Vagina (tissue), 2 donors: ENCODE data around the gene RTRAF. TPM values are rescaled to one million over a fixed set of nuclear protein-coding genes. Genes with fewer than 3 reads are reported as not detected.

Source experiments
- DNase-seq, 2 donors: peaks; one replicate each; pipeline ENCODE4 v3.0.0-alpha.2; 2017; ENCODE audit errors: extremely low spot score in 2 of 2
- H3K27ac ChIP-seq: fragments of 200-600 bp; sonication (generic); one replicate; pipeline ENCODE4 v1.5.1; 2019
- H3K27me3 ChIP-seq: fragments of 200-600 bp; sonication (generic); one replicate; pipeline ENCODE4 v1.5.1; 2019
- H3K36me3 ChIP-seq, 2 donors: fragments of 200-600 bp; sonication (generic); one replicate each; pipeline ENCODE4 v1.5.1; 2017 to 2019
- H3K4me1 ChIP-seq: fragments of 200-600 bp; sonication (generic); one replicate; pipeline ENCODE4 v1.5.1; 2019
- H3K4me3 ChIP-seq, 2 donors: fragments of 200-600 bp; sonication (generic); 1 replicate in 1 of 2; 2 replicates in 1 of 2; pipeline ENCODE4 v1.5.1; 2016 to 2019
- H3K9me3 ChIP-seq: fragments of 200-600 bp; sonication (generic); one replicate; pipeline ENCODE4 v1.5.1; 2019
- POLR2A ChIP-seq, 2 donors: fragments of 450-650 bp; IDR thresholded peaks; one replicate each; pipeline ENCODE4 v1.6.1; 2017; ENCODE audit warnings: antibody characterized with exemption in 2 of 2, mild to moderate bottlenecking in 2 of 2, moderate library complexity in 2 of 2
- POLR2AphosphoS5 ChIP-seq, 2 donors: sonication (generic); formaldehyde crosslinking; IDR thresholded peaks; one replicate each; pipeline ENCODE4 v1.9.0; 2017; ENCODE audit warnings: antibody characterized with exemption in 2 of 2, mild to moderate bottlenecking in 2 of 2, low read depth in 1 of 2; ENCODE audit not compliant: insufficient read depth in 1 of 2
- intact Hi-C: fragments of 100-400 bp; cut with DNase I; formaldehyde crosslinking; loops from one replicate; pipeline ENCODE4 v1.15.1; 2023
- total RNA-seq: library from RNA; depleted of rRNA; stranded (reverse); fragments of >200 nt; gene quantifications from one replicate; pipeline ENCODE4 v1.2.3, GENCODE V29; 2016
- TF ChIP-seq, protein P1 (sequence below), 3 experiments: fragments of 450-650 bp in 2 of 3; fragments of 200-600 bp in 1 of 3; sonication (generic) in 1 of 3; IDR thresholded peaks; one replicate each; pipeline ENCODE4 v1.5.1; 2017 to 2019; ENCODE audit warnings: antibody characterized with exemption in 3 of 3, mild to moderate bottlenecking in 2 of 3, moderate library complexity in 2 of 3

Gene RTRAF
- total RNA-seq, 1 donor from 2014 or later = 35.4 TPM

DNA sequence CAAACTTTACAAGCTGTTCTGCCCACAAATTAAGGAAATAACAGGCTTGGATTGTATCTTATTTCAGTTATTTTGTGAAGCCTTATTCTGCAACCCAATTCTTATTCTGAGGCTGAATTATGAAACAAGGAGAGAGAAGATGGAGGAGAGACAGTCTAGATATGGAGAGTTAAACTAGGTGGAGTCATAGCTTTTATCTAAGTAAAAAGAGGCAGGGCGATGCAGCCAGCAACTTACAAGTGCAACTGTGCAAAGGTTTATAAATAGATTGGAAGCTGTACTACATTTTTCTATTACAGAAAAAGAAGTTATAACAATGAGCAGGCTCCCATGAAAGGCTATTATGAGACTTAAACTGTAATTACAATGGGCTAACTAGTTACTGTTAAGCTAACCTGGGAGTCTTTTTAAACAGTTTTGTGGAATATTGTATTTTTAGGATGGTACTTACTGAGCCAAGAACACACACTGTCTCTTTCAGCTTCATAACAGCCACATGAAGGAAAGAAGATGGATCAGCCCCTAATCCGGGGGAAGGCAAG, 57.1 kb downstream of the RTRAF start:
- no peak for DNase-seq
- intact Hi-C loops = no loop called here
- Histone ChIP-seq H3K4me1 (peaks cover 37% of the 10 kb centered on the region), H3K27ac (no peak overlapping the region), H3K9me3 (no peaks in the 10 kb centered on the region), H3K4me3 (no peak overlapping the region), H3K36me3 (no peaks in the 10 kb centered on the region), H3K27me3 (no peaks in the 10 kb centered on the region)
- TF ChIP-seq, protein P1, sequence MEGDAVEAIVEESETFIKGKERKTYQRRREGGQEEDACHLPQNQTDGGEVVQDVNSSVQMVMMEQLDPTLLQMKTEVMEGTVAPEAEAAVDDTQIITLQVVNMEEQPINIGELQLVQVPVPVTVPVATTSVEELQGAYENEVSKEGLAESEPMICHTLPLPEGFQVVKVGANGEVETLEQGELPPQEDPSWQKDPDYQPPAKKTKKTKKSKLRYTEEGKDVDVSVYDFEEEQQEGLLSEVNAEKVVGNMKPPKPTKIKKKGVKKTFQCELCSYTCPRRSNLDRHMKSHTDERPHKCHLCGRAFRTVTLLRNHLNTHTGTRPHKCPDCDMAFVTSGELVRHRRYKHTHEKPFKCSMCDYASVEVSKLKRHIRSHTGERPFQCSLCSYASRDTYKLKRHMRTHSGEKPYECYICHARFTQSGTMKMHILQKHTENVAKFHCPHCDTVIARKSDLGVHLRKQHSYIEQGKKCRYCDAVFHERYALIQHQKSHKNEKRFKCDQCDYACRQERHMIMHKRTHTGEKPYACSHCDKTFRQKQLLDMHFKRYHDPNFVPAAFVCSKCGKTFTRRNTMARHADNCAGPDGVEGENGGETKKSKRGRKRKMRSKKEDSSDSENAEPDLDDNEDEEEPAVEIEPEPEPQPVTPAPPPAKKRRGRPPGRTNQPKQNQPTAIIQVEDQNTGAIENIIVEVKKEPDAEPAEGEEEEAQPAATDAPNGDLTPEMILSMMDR (IDR thresholded peaks at IDR 0.05) = no peak
- no peak for TF ChIP-seq POLR2A (IDR thresholded peaks at IDR 0.05)
- TF ChIP-seq POLR2AphosphoS5 (IDR thresholded peaks at IDR 0.05; ENCODE audit: insufficient read depth in 1 of 2, low read depth in 1 of 2) = no peak

DNA sequence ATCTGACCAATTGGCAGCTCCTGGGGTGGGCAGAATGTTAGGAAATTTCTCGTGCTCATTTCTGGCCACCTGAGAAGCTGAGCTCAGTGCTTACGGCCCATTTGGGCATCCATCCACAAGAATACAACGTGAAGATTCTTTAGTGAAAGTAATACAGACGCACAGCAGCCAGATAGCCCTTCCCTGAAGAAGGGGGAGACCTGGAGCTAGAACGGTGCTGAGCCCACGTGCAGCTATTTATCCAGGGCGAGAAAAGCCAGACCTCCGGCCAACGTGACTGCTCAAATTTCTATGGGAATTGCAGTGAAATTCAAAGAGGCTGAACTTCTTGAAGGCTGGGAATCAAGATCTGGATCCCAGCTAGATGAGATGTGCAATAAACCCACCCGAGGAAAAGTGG, 58.8 kb downstream of the RTRAF start:
- H3K4me1 ChIP-seq = peaks cover 43% of the 10 kb centered on the region
- H3K4me3 ChIP-seq = no peak overlapping the region
- H3K36me3 ChIP-seq = no peaks in the 10 kb centered on the region
- TF ChIP-seq POLR2A (IDR thresholded peaks at IDR 0.05) (no peak), POLR2AphosphoS5 (IDR thresholded peaks at IDR 0.05; ENCODE audit: insufficient read depth in 1 of 2, low read depth in 1 of 2) (no peak)
- TF ChIP-seq, protein P1 (IDR thresholded peaks at IDR 0.05) = no peak
- no peaks in the 10 kb centered on the region for H3K27me3 ChIP-seq
- intact Hi-C loops = no loop called here
- H3K9me3 ChIP-seq = no peaks in the 10 kb centered on the region
- H3K27ac ChIP-seq = no peak overlapping the region
- DNase-seq = no peak

DNA sequence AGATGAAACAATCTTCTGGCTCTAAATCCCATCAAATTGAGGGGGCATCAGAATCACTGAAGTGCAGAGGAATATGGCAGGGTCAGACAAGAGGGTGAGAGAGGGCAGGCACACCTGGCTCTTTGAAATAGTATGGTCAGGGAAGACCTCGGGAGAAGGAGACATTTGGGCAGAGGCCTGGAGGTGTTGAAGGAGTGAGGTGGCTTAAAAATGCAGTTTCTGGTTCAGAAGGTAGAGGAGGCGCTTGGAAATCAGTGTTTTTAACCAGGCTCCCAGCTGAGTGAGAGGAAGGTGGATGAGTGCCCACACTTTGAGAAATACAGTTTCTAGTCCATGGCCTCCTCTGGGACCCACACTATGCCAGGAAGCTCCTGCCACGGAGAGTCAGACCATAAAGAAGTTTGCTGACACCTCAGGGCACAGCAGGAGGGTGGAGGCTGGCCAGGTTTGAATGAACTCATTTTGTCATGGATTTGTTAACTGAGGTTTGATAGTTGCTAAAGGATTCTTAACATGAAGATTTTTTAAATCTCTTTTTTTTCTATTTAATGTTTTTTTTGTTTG, 59.4 kb downstream of the RTRAF start:
- Histone ChIP-seq H3K36me3 (no peaks in the 10 kb centered on the region), H3K9me3 (no peaks in the 10 kb centered on the region), H3K27me3 (no peaks in the 10 kb centered on the region), H3K27ac (no peak overlapping the region), H3K4me1 (peaks cover 43% of the 10 kb centered on the region), H3K4me3 (no peak overlapping the region)
- no peak for DNase-seq
- TF ChIP-seq, protein P1 (IDR thresholded peaks at IDR 0.05) = no peak
- TF ChIP-seq POLR2A (IDR thresholded peaks at IDR 0.05) (no peak), POLR2AphosphoS5 (IDR thresholded peaks at IDR 0.05; ENCODE audit: insufficient read depth in 1 of 2, low read depth in 1 of 2) (no peak)
- intact Hi-C loops = no loop called here

DNA sequence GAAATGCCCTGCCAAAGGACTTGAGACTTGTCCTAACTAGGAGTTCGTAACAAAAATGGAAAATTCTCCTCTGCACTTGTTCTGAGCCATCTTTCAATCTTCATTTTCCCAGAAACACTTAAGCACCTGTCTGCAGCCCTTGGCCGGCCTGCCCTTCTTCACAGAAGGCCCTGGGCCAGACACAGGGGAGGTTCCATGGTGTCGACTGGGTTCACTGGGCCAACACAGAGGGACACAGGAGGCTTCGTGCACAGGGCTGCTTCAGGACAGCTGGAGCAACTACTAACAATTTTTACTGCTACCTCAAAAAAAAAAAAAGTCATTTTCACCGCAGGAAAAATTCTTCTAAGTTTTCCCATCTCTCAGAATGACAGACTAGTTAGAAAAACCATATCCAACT, 59.9 kb downstream of the RTRAF start:
- H3K9me3 ChIP-seq = no peaks in the 10 kb centered on the region
- intact Hi-C loops = no loop called here
- no peak overlapping the region for H3K4me3 ChIP-seq
- TF ChIP-seq POLR2A (IDR thresholded peaks at IDR 0.05) (no peak), POLR2AphosphoS5 (IDR thresholded peaks at IDR 0.05; ENCODE audit: insufficient read depth in 1 of 2, low read depth in 1 of 2) (no peak)
- TF ChIP-seq, protein P1 (IDR thresholded peaks at IDR 0.05) = no peak
- H3K36me3 ChIP-seq = no peaks in the 10 kb centered on the region
- peaks cover 43% of the 10 kb centered on the region for H3K4me1 ChIP-seq
- no peak for DNase-seq
- no peak overlapping the region for H3K27ac ChIP-seq
- H3K27me3 ChIP-seq = no peaks in the 10 kb centered on the region
